GM10248 (cell line): Measurements from ENCODE around the gene FLRT2.

Experiments
- CTCF ChIA-PET: fragments of 300-600 bp; sonication (Branson Sonifier 250); formaldehyde crosslinking; extraction: SDS; loops from one replicate; lab custom pipeline; 2021; ENCODE audit warnings: antibody characterized with exemption; lab: Yijun Ruan, JAX
- POLR2A ChIA-PET: fragments of 350-650 bp; sonication (Branson Sonifier 250); formaldehyde crosslinking; extraction: SDS; loops from one replicate; lab custom pipeline; 2020; ENCODE audit warnings: antibody characterized with exemption; lab: Yijun Ruan, JAX
- DNase-seq: peaks from one replicate; pipeline ENCODE4 v3.0.0; 2012; ENCODE audit errors: extremely low spot score
- TF ChIP-seq, protein P1 (sequence below): IDR thresholded peaks from 2 replicates; pipeline ENCODE4 v1.5.1; 2012; ENCODE audit warnings: mild to moderate bottlenecking, low read depth; ENCODE audit errors: extremely low read depth, missing control alignments, control extremely low read depth

The FLRT2 gene

DNA sequence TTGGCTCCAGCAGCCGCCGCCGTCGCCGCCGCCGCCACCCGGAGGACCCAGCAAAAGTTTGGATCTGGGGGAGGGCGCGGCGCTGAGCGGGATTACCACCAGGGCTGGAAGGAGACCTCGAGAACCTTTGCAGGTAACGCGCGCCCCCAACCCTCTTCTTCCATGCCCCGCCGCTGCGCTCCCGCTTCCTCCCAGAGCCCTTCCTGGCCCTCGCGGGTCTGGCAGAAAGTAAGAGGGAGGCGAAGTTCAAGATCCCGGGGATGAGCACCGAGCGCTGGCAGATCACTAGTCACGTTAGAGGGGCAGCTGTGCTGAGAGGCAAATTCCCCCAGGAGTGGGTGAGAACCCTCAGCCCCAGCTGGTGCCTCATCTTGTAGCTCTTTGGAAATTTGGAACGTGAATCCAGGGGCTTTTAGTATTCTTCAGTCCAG, 3.9 kb downstream of the FLRT2 start:
- TF ChIP-seq, protein P1, sequence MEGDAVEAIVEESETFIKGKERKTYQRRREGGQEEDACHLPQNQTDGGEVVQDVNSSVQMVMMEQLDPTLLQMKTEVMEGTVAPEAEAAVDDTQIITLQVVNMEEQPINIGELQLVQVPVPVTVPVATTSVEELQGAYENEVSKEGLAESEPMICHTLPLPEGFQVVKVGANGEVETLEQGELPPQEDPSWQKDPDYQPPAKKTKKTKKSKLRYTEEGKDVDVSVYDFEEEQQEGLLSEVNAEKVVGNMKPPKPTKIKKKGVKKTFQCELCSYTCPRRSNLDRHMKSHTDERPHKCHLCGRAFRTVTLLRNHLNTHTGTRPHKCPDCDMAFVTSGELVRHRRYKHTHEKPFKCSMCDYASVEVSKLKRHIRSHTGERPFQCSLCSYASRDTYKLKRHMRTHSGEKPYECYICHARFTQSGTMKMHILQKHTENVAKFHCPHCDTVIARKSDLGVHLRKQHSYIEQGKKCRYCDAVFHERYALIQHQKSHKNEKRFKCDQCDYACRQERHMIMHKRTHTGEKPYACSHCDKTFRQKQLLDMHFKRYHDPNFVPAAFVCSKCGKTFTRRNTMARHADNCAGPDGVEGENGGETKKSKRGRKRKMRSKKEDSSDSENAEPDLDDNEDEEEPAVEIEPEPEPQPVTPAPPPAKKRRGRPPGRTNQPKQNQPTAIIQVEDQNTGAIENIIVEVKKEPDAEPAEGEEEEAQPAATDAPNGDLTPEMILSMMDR = no peak
- DNase-seq = no peak
- POLR2A ChIA-PET = no interaction called here
- CTCF ChIA-PET = no interaction called here

DNA sequence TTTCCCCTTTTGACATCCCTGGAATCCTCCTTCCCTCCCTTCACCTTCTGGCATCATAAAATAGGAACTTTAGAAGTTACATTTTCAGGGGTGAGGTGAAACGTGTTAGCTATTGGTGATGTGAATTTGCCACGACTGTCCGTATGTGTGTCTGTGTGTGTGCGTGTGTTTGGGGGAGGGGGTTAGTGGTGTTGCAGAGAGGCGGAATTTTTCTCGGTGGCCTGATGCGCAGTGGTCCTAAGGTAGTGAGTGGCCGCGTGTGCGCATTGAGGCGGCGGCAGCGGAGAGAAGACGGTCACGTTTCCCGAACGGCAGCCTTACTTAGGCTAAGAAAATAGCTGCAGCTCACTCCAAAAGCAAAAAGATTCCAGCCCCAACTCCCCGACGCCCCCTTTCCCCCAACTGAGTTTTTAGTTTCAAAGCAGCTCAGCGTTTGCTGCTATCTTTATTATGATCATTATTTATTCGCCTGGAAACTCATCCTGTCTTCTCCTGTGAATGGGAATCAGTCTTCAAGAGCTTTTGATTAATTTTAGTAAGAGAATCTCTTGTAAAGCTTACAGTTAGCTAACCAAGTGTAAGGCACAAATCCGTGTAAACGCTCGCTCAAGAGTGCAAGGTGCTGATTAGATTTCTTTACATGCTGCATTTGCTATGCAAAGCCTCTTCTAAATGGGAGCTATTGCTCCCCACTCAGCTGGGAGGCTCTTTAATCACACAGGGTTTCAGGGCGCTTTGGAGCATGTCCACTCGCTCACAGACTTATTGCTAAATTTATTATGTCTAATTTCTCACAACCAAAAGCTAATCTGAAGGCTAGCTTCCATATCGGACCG, 4.7 kb downstream of the FLRT2 start:
- ChIA-PET CTCF (no interaction called here), POLR2A (no interaction called here)
- DNase-seq = no peak
- TF ChIP-seq, protein P1 = no peak

DNA sequence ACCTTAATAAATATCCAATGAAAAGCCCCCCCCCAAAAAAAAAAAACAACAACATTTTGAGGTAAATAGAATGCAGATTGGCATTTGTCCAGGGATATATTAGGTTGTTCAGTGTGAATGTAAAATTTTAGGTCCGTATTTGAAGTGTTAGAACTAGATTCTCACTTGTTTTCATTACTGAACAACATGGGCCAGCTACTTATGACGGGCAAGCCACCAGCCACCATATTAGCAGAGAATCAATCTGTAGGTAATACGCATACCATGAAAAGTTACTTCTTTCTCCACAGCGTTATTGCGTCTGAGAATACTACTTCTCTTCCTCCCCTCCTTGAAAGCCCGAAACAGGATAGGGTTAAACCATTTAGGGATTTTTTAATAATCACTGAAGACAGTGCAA, 5.4 kb downstream of the FLRT2 start:
- TF ChIP-seq, protein P1 = no peak
- DNase-seq = no peak
- CTCF ChIA-PET = no interaction called here
- POLR2A ChIA-PET = no interaction called here

DNA sequence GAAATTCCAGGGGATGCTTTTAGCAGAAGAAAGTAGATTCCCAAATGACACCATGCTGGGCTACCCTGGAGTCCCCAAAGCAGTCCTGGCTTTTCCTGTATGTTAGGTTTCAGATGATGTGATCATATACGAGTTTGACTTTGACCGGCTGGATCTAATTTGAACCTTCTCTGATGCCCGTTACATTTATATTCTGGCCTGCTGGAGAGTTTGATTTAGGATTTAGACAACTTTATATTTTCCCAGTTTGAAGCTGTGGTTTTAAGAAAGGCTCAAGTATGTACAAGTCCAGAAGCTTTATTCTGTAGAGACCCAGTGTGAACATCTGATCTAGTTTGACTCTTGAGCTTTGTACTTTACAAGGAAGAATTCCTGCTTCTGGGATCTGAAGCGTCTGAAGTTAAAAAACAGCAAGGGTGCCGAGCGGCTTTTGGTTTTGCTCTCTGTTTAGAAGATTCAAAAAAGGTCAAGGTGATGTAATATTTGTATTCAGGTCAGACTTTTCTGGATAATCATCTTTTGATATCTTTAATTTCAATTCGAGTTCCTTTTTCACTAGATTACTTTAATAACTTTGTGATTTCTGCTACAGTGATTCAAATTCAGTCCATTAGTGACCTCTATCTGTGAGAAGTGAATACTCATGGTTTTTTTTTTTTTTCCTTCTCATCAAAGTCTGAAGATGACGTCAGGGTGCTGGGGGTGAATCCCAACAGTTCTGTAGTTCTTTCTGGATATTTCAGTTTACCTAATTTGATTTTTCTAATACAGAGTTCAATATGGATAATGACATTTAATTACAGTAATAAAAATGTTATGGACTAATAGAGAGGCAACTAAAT, 6.3 kb downstream of the FLRT2 start:
- POLR2A ChIA-PET = no interaction called here
- CTCF ChIA-PET = no interaction called here
- TF ChIP-seq, protein P1 = no peak
- DNase-seq = no peak

DNA sequence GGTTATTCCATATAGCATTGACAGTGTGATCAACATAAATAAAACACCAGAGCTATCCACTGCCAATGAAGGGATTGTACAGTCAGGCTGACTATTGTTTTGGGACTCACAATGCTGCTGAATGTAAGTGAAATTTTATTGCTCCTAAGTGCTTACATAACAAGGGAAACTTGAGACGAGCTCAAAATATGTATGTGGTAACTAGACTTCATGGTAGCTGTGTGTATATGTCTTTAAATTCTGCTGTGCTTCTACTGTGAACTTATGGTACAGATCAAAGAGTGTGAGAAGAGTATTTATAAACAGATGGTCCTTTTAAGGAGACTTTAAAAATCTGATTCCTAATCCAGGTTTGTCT, 6.9 kb downstream of the FLRT2 start:
- DNase-seq = no peak
- ChIA-PET CTCF (no interaction called here), POLR2A (no interaction called here)
- TF ChIP-seq, protein P1 = no peak

DNA sequence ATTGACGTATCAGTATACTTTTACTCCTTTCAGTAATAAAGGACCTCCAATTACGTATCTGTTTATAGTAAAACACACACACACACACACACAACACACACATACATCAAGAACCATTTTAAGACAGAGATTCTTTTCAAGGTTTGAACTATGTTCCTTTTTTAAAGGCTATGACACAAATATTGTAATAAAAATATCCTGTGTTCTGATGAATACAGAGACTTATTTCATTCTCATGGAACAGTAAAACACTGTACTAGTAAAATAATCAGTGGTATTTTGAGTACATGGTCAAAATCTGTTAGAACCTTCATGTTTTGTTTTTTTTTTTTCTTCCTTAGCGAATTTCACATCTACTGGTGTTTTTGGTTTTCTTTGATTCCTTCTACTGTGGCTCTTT, 7.6 kb downstream of the FLRT2 start:
- ChIA-PET POLR2A (no interaction called here), CTCF (no interaction called here)
- no peak for DNase-seq
- TF ChIP-seq, protein P1 = no peak
